Gastroesophageal sphincter (tissue), 4 donors: ENCODE results near the gene PLEKHG3. TPM values are rescaled to one million over a fixed set of nuclear protein-coding genes. Genes with fewer than 3 reads are reported as not detected.
A peak's percentile ranks its signal among the peaks of the same experiment; 100 is the strongest.

Source experiments
- ATAC-seq: fragments of 150-250 bp; one replicate; pipeline ENCODE4 v1.9.1; 2016; ENCODE audit warnings: mild to moderate bottlenecking, moderate library complexity
- H3K27ac ChIP-seq, 4 donors: fragments of 200-600 bp; sonication (generic) in 3 of 4; 1 replicate in 3 of 4; 2 replicates in 1 of 4; pipeline ENCODE4 v1.5.1; 2016 to 2019
- H3K27me3 ChIP-seq: fragments of 200-600 bp; sonication (generic); one replicate; pipeline ENCODE4 v1.5.1; 2019
- H3K36me3 ChIP-seq, 2 donors: fragments of 200-600 bp; sonication (generic); one replicate each; pipeline ENCODE4 v1.5.1; 2019; ENCODE audit warnings: control low read depth in 1 of 2
- H3K4me1 ChIP-seq, 3 donors: fragments of 200-600 bp; sonication (generic); 1 replicate in 2 of 3; 2 replicates in 1 of 3; pipeline ENCODE4 v1.5.1; 2016 to 2019; ENCODE audit warnings: control low read depth in 2 of 3
- H3K4me3 ChIP-seq, 2 donors: fragments of 200-600 bp; sonication (generic); one replicate each; pipeline ENCODE4 v1.5.1; 2019; ENCODE audit warnings: mild to moderate bottlenecking in 1 of 2, moderate library complexity in 1 of 2
- H3K9me3 ChIP-seq, 3 donors: fragments of 200-600 bp; sonication (generic); one replicate each; pipeline ENCODE4 v1.5.1; 2017 to 2019; ENCODE audit warnings: control low read depth in 2 of 3
- CTCF ChIP-seq, 4 experiments: fragments of 200-600 bp in 2 of 4; fragments of 450-650 bp in 2 of 4; sonication (generic) in 1 of 4; IDR thresholded peaks; one replicate each; pipeline ENCODE4 v1.5.1; 2017 to 2019; ENCODE audit warnings: antibody characterized with exemption in 4 of 4, mild to moderate bottlenecking in 2 of 4, moderate library complexity in 2 of 4
- EP300 ChIP-seq: sonication (generic); formaldehyde crosslinking; IDR thresholded peaks from one replicate; pipeline ENCODE4 v1.6.1; 2017; ENCODE audit warnings: antibody characterized with exemption, mild to moderate bottlenecking
- POLR2A ChIP-seq, 2 donors: fragments of 450-650 bp; IDR thresholded peaks; one replicate each; pipeline ENCODE4 v1.6.1; 2017; ENCODE audit warnings: antibody characterized with exemption in 2 of 2, mild to moderate bottlenecking in 2 of 2, moderate library complexity in 1 of 2
- POLR2AphosphoS5 ChIP-seq: sonication (generic); formaldehyde crosslinking; IDR thresholded peaks from one replicate; pipeline ENCODE4 v1.6.1; 2017; ENCODE audit warnings: antibody characterized with exemption
- WGBS, 2 donors: methylation state at CpG; one replicate each; pipeline ENCODE4 v1.1.5; 2018; ENCODE audit warnings: low coverage in 1 of 2; 5-methylcytosine and 5-hydroxymethylcytosine counted together
- total RNA-seq, 4 donors: library from RNA; depleted of rRNA; stranded (reverse); fragments of >200 nt; gene quantifications; one replicate each; pipeline ENCODE4 v1.1.0, GENCODE V29; 2016

PLEKHG3 gene
- total RNA-seq, 4 donors from 2014 or later: 44.2 to 79.4 (median 57.7) TPM

- Histone ChIP-seq H3K4me3 (peak overlapping the region; percentile 72 to 81), H3K27ac (peak overlapping the region; percentile 74 to 94 (median 89)), H3K9me3 (no peaks in the 10 kb centered on the region), H3K36me3 (no peaks in the 10 kb centered on the region), H3K4me1 (peaks cover 0 to 73% (median 31%) of the 10 kb centered on the region in 3 donors), H3K27me3 (no peaks in the 10 kb centered on the region)
- peak; percentile 16 for TF ChIP-seq POLR2AphosphoS5
- TF ChIP-seq POLR2A (IDR thresholded peaks at IDR 0.05): no peak
- 3 to 15% methylated on average over 8 to 11 of the region's 18 CpGs for WGBS, 2 donors
- peak; percentile 35 for ATAC-seq
Observed at GRCh38 chr14:64705381-64706118, 1.3 kb downstream of the PLEKHG3 start.

- no peak for ATAC-seq
- Histone ChIP-seq H3K4me3 (peak overlapping the region; percentile 72 to 81), H3K27ac (peak overlapping the region; percentile 74 to 94 (median 89)), H3K36me3 (no peaks in the 10 kb centered on the region), H3K9me3 (no peaks in the 10 kb centered on the region), H3K4me1 (peaks cover 0 to 80% (median 34%) of the 10 kb centered on the region in 3 donors), H3K27me3 (no peaks in the 10 kb centered on the region)
- WGBS, 2 donors: 31 to 54% methylated on average over 2 to 4 of the region's 4 CpGs
- TF ChIP-seq POLR2A (IDR thresholded peaks at IDR 0.05): no peak
- TF ChIP-seq CTCF (IDR thresholded peaks at IDR 0.05): no peak
- no peak for TF ChIP-seq POLR2AphosphoS5
- no peak for TF ChIP-seq EP300
Observed at GRCh38 chr14:64706119-64706592, 1.9 kb downstream of the PLEKHG3 start.

GRCh38 chr14:64706593-64707193 is 2.5 kb downstream of the PLEKHG3 start:
- Histone ChIP-seq H3K27ac (peak overlapping the region; percentile 74 to 94 (median 89)), H3K4me3 (peak overlapping the region in 1 of 2 donors; percentile 72), H3K9me3 (no peaks in the 10 kb centered on the region), H3K36me3 (no peaks in the 10 kb centered on the region), H3K4me1 (peaks cover 0 to 85% (median 34%) of the 10 kb centered on the region in 3 donors), H3K27me3 (no peaks in the 10 kb centered on the region)
- ATAC-seq: no peak
- WGBS, 2 donors: 45 to 48% methylated on average over 3 to 7 of the region's 14 CpGs
- TF ChIP-seq POLR2A (IDR thresholded peaks at IDR 0.05) (no peak), EP300 (no peak), CTCF (IDR thresholded peaks at IDR 0.05) (no peak), POLR2AphosphoS5 (no peak)

GRCh38 chr14:64707661-64708060 is 3.4 kb downstream of the PLEKHG3 start:
- Histone ChIP-seq H3K4me3 (peak overlapping the region in 1 of 2 donors; percentile 2), H3K9me3 (no peaks in the 10 kb centered on the region), H3K27me3 (no peaks in the 10 kb centered on the region), H3K4me1 (peaks cover 0 to 84% (median 34%) of the 10 kb centered on the region in 3 donors), H3K27ac (peak overlapping the region; percentile 32 to 94 (median 89)), H3K36me3 (no peaks in the 10 kb centered on the region)
- no peak for TF ChIP-seq EP300
- peak; percentile 15 for TF ChIP-seq POLR2AphosphoS5
- WGBS, 2 donors: 54 to 73% methylated on average over 6 to 7 of the region's 7 CpGs
- no peak for ATAC-seq

- 37 to 52% methylated on average over 5 to 13 of the region's 18 CpGs for WGBS, 2 donors
- Histone ChIP-seq H3K4me1 (peaks cover 0 to 77% (median 34%) of the 10 kb centered on the region in 3 donors), H3K9me3 (peaks cover 0 to 5% (median 0%) of the 10 kb centered on the region in 3 donors), H3K36me3 (no peaks in the 10 kb centered on the region), H3K4me3 (peak overlapping the region in 1 of 2 donors; percentile 15), H3K27ac (peak overlapping the region; percentile 32 to 94 (median 82)), H3K27me3 (no peaks in the 10 kb centered on the region)
- peak; percentile 12 for ATAC-seq
- peak; percentile 47 for TF ChIP-seq POLR2AphosphoS5
- no peak for TF ChIP-seq CTCF (IDR thresholded peaks at IDR 0.05)
- TF ChIP-seq EP300: no peak
- no peak for TF ChIP-seq POLR2A (IDR thresholded peaks at IDR 0.05)
Observed at GRCh38 chr14:64708148-64709004, 4.2 kb downstream of the PLEKHG3 start.
